RWPE2 (cell line): ENCODE data around the gene METTL15.
A peak's percentile ranks its signal among the peaks of the same experiment; 100 is the strongest.

Source experiments
- ATAC-seq: fragments of 200-7000 bp; cut with Tn5 transposase; 3 replicates; pipeline ENCODE4 v1.9.1; 2021; ENCODE audit warnings: low read depth
- DNase-seq: peaks from one replicate; pipeline ENCODE4 v3.0.0-alpha.2; 2020; ENCODE audit warnings: low spot score
- H3K27ac ChIP-seq: fragments of 450-650 bp; 2 replicates; pipeline ENCODE4 v1.5.1; 2017; ENCODE audit warnings: mild to moderate bottlenecking; ENCODE audit not compliant: poor library complexity, severe bottlenecking
- H3K27me3 ChIP-seq: fragments of 250-450 bp; sonication (Bioruptor Pico); 2 replicates; pipeline ENCODE4 v1.5.1; 2021; ENCODE audit warnings: mild to moderate bottlenecking, moderate library complexity; ENCODE audit not compliant: insufficient read depth, poor library complexity, severe bottlenecking
- H3K36me3 ChIP-seq: fragments of 250-450 bp; sonication (Bioruptor Pico); 2 replicates; pipeline ENCODE4 v1.5.1; 2020; ENCODE audit warnings: low read depth, mild to moderate bottlenecking, moderate library complexity
- H3K4me1 ChIP-seq: fragments of 250-450 bp; sonication (Bioruptor Pico); 2 replicates; pipeline ENCODE4 v1.5.1; 2021; ENCODE audit warnings: mild to moderate bottlenecking, moderate library complexity; ENCODE audit not compliant: insufficient read depth, poor library complexity, severe bottlenecking
- H3K4me3 ChIP-seq: fragments of 250-450 bp; sonication (Bioruptor Pico); 2 replicates; pipeline ENCODE4 v1.5.1; 2021; ENCODE audit warnings: mild to moderate bottlenecking, moderate library complexity; ENCODE audit not compliant: severe bottlenecking
- H3K9me3 ChIP-seq: fragments of 250-450 bp; sonication (Bioruptor Pico); 2 replicates; pipeline ENCODE4 v1.5.1; 2021; ENCODE audit warnings: mild to moderate bottlenecking, moderate library complexity; ENCODE audit not compliant: severe bottlenecking
- TF ChIP-seq, protein P1 (sequence below): fragments of 450-650 bp; IDR thresholded peaks from one replicate; pipeline ENCODE4 v1.5.1; 2017; ENCODE audit warnings: mild to moderate bottlenecking, moderate library complexity; ENCODE audit not compliant: poor library complexity, severe bottlenecking

The METTL15 gene

DNA sequence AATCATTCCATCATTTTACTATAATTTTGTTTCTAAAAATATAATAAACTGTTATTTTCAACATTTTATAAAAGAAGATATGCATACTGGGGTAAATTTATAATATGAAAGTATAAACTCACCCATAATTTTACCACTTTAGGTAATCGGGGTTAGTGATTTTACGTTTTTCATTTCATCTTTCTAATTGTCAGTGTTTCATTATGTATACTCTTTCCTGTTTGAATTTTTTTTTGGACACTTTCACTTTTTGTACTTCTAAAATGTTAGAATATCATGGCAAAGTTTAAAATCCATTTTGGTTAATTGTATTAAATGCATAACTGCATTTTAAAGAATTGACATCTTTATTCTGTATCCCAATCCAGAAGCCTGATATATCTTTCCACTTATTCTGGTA is 115.8 kb downstream of the METTL15 start:
- H3K36me3 ChIP-seq: no peaks in the 10 kb centered on the region
- H3K27ac ChIP-seq: no peak overlapping the region
- no peaks in the 10 kb centered on the region for H3K9me3 ChIP-seq
- TF ChIP-seq, protein P1, sequence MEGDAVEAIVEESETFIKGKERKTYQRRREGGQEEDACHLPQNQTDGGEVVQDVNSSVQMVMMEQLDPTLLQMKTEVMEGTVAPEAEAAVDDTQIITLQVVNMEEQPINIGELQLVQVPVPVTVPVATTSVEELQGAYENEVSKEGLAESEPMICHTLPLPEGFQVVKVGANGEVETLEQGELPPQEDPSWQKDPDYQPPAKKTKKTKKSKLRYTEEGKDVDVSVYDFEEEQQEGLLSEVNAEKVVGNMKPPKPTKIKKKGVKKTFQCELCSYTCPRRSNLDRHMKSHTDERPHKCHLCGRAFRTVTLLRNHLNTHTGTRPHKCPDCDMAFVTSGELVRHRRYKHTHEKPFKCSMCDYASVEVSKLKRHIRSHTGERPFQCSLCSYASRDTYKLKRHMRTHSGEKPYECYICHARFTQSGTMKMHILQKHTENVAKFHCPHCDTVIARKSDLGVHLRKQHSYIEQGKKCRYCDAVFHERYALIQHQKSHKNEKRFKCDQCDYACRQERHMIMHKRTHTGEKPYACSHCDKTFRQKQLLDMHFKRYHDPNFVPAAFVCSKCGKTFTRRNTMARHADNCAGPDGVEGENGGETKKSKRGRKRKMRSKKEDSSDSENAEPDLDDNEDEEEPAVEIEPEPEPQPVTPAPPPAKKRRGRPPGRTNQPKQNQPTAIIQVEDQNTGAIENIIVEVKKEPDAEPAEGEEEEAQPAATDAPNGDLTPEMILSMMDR: no peak
- peaks cover 13% of the 10 kb centered on the region for H3K4me1 ChIP-seq
- no peaks in the 10 kb centered on the region for H3K27me3 ChIP-seq
- ATAC-seq: no peak
- H3K4me3 ChIP-seq: no peak overlapping the region
- no peak for DNase-seq

DNA sequence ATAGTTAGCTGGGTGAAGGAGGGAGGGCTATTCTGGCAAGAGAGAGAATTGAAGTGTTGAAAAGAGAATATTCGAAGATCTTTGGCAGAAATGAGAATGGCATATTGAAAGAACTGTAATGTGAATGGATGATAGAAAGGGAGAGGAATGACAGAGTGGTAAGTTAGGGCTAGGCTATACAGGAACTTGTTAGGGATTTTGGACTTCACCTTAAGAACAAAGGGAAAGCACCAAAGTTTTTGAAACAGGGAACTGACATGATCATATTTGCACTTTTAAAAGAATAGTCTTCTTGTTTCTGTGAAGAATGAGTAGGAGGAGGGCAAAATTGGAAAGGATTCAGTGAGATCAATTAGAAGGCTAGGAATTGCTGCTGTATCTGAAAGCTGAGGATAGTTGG is 119.3 kb downstream of the METTL15 start:
- Histone ChIP-seq H3K27ac (peak overlapping the region; percentile 61), H3K4me1 (peaks cover 13% of the 10 kb centered on the region), H3K9me3 (no peaks in the 10 kb centered on the region), H3K27me3 (no peaks in the 10 kb centered on the region), H3K4me3 (no peak overlapping the region), H3K36me3 (no peaks in the 10 kb centered on the region)
- ATAC-seq: no peak
- DNase-seq: no peak
- TF ChIP-seq, protein P1: no peak

- peak overlapping the region; percentile 61 for H3K27ac ChIP-seq
These were observed 120.2 kb downstream of the METTL15 start for GRCh38 chr11:28228196-28228895.

GRCh38 chr11:28231475-28231874 is 123.3 kb downstream of the METTL15 start:
- Histone ChIP-seq H3K4me1 (peaks cover 13% of the 10 kb centered on the region), H3K4me3 (no peak overlapping the region), H3K27ac (no peak overlapping the region), H3K27me3 (no peaks in the 10 kb centered on the region), H3K9me3 (no peaks in the 10 kb centered on the region), H3K36me3 (no peaks in the 10 kb centered on the region; the same call in 1 of the 2 replicates)
- TF ChIP-seq, protein P1: no peak
- ATAC-seq (no peak), DNase-seq (no peak)

More at GRCh38 chr11:28228196-28228895, 120.2 kb downstream of the METTL15 start:
- TF ChIP-seq, protein P1: no peak
- no peak for DNase-seq
- Histone ChIP-seq H3K4me3 (no peak overlapping the region), H3K27me3 (no peaks in the 10 kb centered on the region), H3K9me3 (no peaks in the 10 kb centered on the region), H3K4me1 (peaks cover 13% of the 10 kb centered on the region), H3K36me3 (no peaks in the 10 kb centered on the region; the same call in 1 of the 2 replicates)
- ATAC-seq: peak; percentile 76; the same call in 2 of the 3 replicates

GRCh38 chr11:28232649-28233048 is 124.5 kb downstream of the METTL15 start:
- Histone ChIP-seq H3K4me1 (peaks cover 12% of the 10 kb centered on the region), H3K9me3 (no peaks in the 10 kb centered on the region), H3K27ac (no peak overlapping the region), H3K27me3 (no peaks in the 10 kb centered on the region), H3K4me3 (no peak overlapping the region), H3K36me3 (no peaks in the 10 kb centered on the region; the same call in 1 of the 2 replicates)
- no peak for DNase-seq
- TF ChIP-seq, protein P1: no peak
- no peak for ATAC-seq
